Gastrocnemius medialis (tissue), 4 donors: ENCODE measurements around the gene SLC7A4.

Source experiments
- CTCF ChIP-seq, 5 experiments: fragments of 450-650 bp in 3 of 5; fragments of 200-600 bp in 2 of 5; sonication (generic) in 2 of 5; IDR thresholded peaks in 4 of 5; conservative IDR thresholded peaks in 1 of 5; 1 replicate in 4 of 5; 2 replicates in 1 of 5; pipeline ENCODE4 v1.5.1; 2016 to 2019; ENCODE audit warnings: antibody characterized with exemption in 5 of 5, mild to moderate bottlenecking in 3 of 5, moderate library complexity in 3 of 5
- POLR2A ChIP-seq, 2 donors: fragments of 450-650 bp; IDR thresholded peaks; one replicate each; pipeline ENCODE4 v1.6.1; 2017; ENCODE audit warnings: antibody characterized with exemption in 2 of 2, mild to moderate bottlenecking in 2 of 2, moderate library complexity in 2 of 2

GRCh38 chr22:20979940-20980453, 52.4 kb downstream of the SLC7A4 start:
- no peak for TF ChIP-seq CTCF (IDR thresholded peaks at IDR 0.05 in 4 of 5, conservative IDR thresholded peaks at IDR 0.05 in 1 of 5)
- no peak for TF ChIP-seq POLR2A (IDR thresholded peaks at IDR 0.05)
